HG02884 (cell line): Measurements from ENCODE around the gene HTRA1.

ENCODE experiments used
- ATAC-seq: cut with Tn5 transposase; IDR thresholded peaks from one replicate; pipeline ENCODE4 v1.9.1; 2021; ENCODE audit warnings: mild to moderate bottlenecking, moderate library complexity; ENCODE audit not compliant: unreplicated experiment

The HTRA1 gene

GRCh38 chr10:122550427-122550826 lies 89.1 kb downstream of the HTRA1 start:
- ATAC-seq = no peak

GRCh38 chr10:122550983-122551382 lies 89.6 kb downstream of the HTRA1 start:
- ATAC-seq = no peak

- no peak for ATAC-seq
Observed at GRCh38 chr10:122551450-122551849, 90.1 kb downstream of the HTRA1 start.

- no peak for ATAC-seq
Observed at GRCh38 chr10:122553341-122553740, 92.0 kb downstream of the HTRA1 start.

GRCh38 chr10:122554131-122555036 lies 93.0 kb downstream of the HTRA1 start:
- no peak for ATAC-seq

GRCh38 chr10:122555442-122555841 lies 94.1 kb downstream of the HTRA1 start:
- ATAC-seq = no peak

- ATAC-seq = no peak
Observed at GRCh38 chr10:122557516-122557915, 96.2 kb downstream of the HTRA1 start.

GRCh38 chr10:122558452-122558851 lies 97.1 kb downstream of the HTRA1 start:
- ATAC-seq = no peak

GRCh38 chr10:122559228-122559627 lies 97.9 kb downstream of the HTRA1 start:
- ATAC-seq = no peak

GRCh38 chr10:122560279-122560804 lies 99.0 kb downstream of the HTRA1 start, which contains the start of gene DMBT1:
DMBT1 (plus strand) TSS chr10:122560754; CDS start chr10:122560771, 17 bp downstream.
- ATAC-seq = no peak

GRCh38 chr10:122561212-122561611 lies 99.9 kb downstream of the HTRA1 start:
- no peak for ATAC-seq

- no peak for ATAC-seq
Observed at GRCh38 chr10:122561792-122562191, 100.4 kb downstream of the HTRA1 start.
